SH-SY5Y (cell line): Measurements from ENCODE around the gene LUZP1.

ENCODE experiments used
- GATA2 ChIP-seq: IDR thresholded peaks from 2 replicates; pipeline ENCODE4 v1.6.1; 2011; ENCODE audit warnings: mild to moderate bottlenecking, low read depth, low read length
- GATA3 ChIP-seq: IDR thresholded peaks from 2 replicates; pipeline ENCODE4 v1.6.1; 2011; ENCODE audit warnings: low read depth, mild to moderate bottlenecking, low read length, moderate library complexity

- TF ChIP-seq GATA2 (no peak), GATA3 (no peak)
Measured at GRCh38 chr1:23035823-23036452, 132.7 kb downstream of the LUZP1 start.
